Measurements from ENCODE around the gene ATP2C2. TPM values are rescaled to one million over a fixed set of nuclear protein-coding genes. Genes with fewer than 3 reads are reported as not detected.

The ATP2C2 gene
- total RNA-seq, 1 experiment from 2014 or later = 20.3 TPM

- Histone ChIP-seq H3K9me3 (ENCODE audit: control insufficient read depth in 1 of 2, insufficient read depth in 1 of 2, low read depth in 1 of 2, low read length in 2 of 2) (peaks cover 0 to 7% of the 10 kb centered on the region in 2 experiments; a peak in 2 of 4 replicates), H3K36me3 (ENCODE audit: control insufficient read depth in 1 of 2, insufficient read depth in 2 of 2, low read length in 2 of 2) (peaks cover 3 to 22% of the 10 kb centered on the region in 2 experiments; a peak in 3 of 4 replicates), H3K27ac (ENCODE audit: low read depth, low read length) (no peak overlapping the region), H3K9me2 (ENCODE audit: insufficient read depth) (no peaks in the 10 kb centered on the region), H3K4me2 (ENCODE audit: low read length) (no peak overlapping the region), H3K27me3 (ENCODE audit: insufficient read depth, low read length) (no peaks in the 10 kb centered on the region), H3K4me3 (replicated peaks in 1 of 2; ENCODE audit: low read depth in 1 of 2, low read length in 2 of 2) (no peak overlapping the region), H3K4me1 (ENCODE audit: control insufficient read depth in 1 of 2, insufficient read depth in 2 of 2, low read length in 2 of 2) (no peaks in the 10 kb centered on the region), H2AFZ (ENCODE audit: low read depth, low read length, poor library complexity, severe bottlenecking) (no peak overlapping the region), H3K9ac (ENCODE audit: low read length) (no peak overlapping the region), H4K20me1 (ENCODE audit: insufficient read depth) (no peaks in the 10 kb centered on the region), H3K79me2 (ENCODE audit: insufficient read depth, low read length) (no peaks in the 10 kb centered on the region)
- CTCF ChIA-PET = no interaction called here
- ATAC-seq = no peak
- TF ChIP-seq POLR2AphosphoS5 (IDR thresholded peaks at IDR 0.05; ENCODE audit: low read depth, low read length) = no peak
- no peak for TF ChIP-seq JUND (IDR thresholded peaks at IDR 0.05)
- no peak for TF ChIP-seq ZBTB33 (IDR thresholded peaks at IDR 0.05; ENCODE audit: extremely low read depth, insufficient replicate concordance, low read length)
- TF ChIP-seq POLR2A (IDR thresholded peaks at IDR 0.05; ENCODE audit: borderline replicate concordance, extremely low read depth, insufficient read depth, insufficient read length) = no peak
- POLR2A ChIA-PET = no interaction called here
- no peak for DNase-seq (ENCODE audit: low read depth, low spot score)
- intact Hi-C loops (cut with micrococcal nuclease) = no loop called here
- RAD21 ChIA-PET (ENCODE audit: low non-redundant PET in 1 of 2, low total read pairs in 2 of 2, uncharacterized antibody in 2 of 2, unreplicated experiment in 2 of 2) = no interaction called here
- no TSS peak for BruUV-seq (replicated peaks)
Observed at GRCh38 chr16:84471966-84472365, 103.6 kb downstream of the ATP2C2 start.

GRCh38 chr16:84475643-84476240 is 107.4 kb downstream of the ATP2C2 start:
- RAD21 ChIA-PET (ENCODE audit: low non-redundant PET in 1 of 2, low total read pairs in 2 of 2, uncharacterized antibody in 2 of 2, unreplicated experiment in 2 of 2) = no interaction called here
- Histone ChIP-seq H2AFZ (ENCODE audit: low read depth, low read length, poor library complexity, severe bottlenecking) (no peak overlapping the region), H3K9me3 (ENCODE audit: control insufficient read depth in 1 of 2, insufficient read depth in 1 of 2, low read depth in 1 of 2, low read length in 2 of 2) (peaks cover 0 to 3% of the 10 kb centered on the region in 2 experiments; a peak in 1 of 4 replicates), H3K9me2 (ENCODE audit: insufficient read depth) (no peaks in the 10 kb centered on the region), H3K27ac (ENCODE audit: low read depth, low read length) (no peak overlapping the region), H3K4me3 (replicated peaks in 1 of 2; ENCODE audit: low read depth in 1 of 2, low read length in 2 of 2) (no peak overlapping the region), H4K20me1 (ENCODE audit: insufficient read depth) (no peaks in the 10 kb centered on the region), H3K4me2 (ENCODE audit: low read length) (no peak overlapping the region), H3K9ac (ENCODE audit: low read length) (no peak overlapping the region), H3K27me3 (ENCODE audit: insufficient read depth, low read length) (no peaks in the 10 kb centered on the region), H3K4me1 (ENCODE audit: control insufficient read depth in 1 of 2, insufficient read depth in 2 of 2, low read length in 2 of 2) (peaks cover 0 to 9% of the 10 kb centered on the region in 2 experiments; a peak in 2 of 4 replicates), H3K79me2 (ENCODE audit: insufficient read depth, low read length) (no peaks in the 10 kb centered on the region), H3K36me3 (ENCODE audit: control insufficient read depth in 1 of 2, insufficient read depth in 2 of 2, low read length in 2 of 2) (peaks cover 5 to 12% of the 10 kb centered on the region in 2 experiments; a peak in 2 of 4 replicates)
- CTCF ChIA-PET = no interaction called here
- POLR2A ChIA-PET = no interaction called here
- intact Hi-C loops (cut with micrococcal nuclease) = no loop called here
- ATAC-seq (no peak), DNase-seq (ENCODE audit: low read depth, low spot score) (no peak)
- no TSS peak for BruUV-seq (replicated peaks)
- TF ChIP-seq CBX3 (IDR thresholded peaks at IDR 0.05; ENCODE audit: low read depth) = no peak
- no peak for TF ChIP-seq EGR1 (IDR thresholded peaks at IDR 0.05; ENCODE audit: low read depth)
- TF ChIP-seq JUND (IDR thresholded peaks at IDR 0.05) = no peak
- TF ChIP-seq FOSL1 (IDR thresholded peaks at IDR 0.05; ENCODE audit: low read depth) = no peak
- no peak for TF ChIP-seq YY1 (IDR thresholded peaks at IDR 0.05; ENCODE audit: extremely low read depth, insufficient replicate concordance, low read depth, low read length)
- no peak for TF ChIP-seq TCF7L2 (IDR thresholded peaks at IDR 0.05; ENCODE audit: borderline replicate concordance, extremely low read depth, insufficient read depth, insufficient read length)
- no peak for TF ChIP-seq POLR2A (IDR thresholded peaks at IDR 0.05; ENCODE audit: borderline replicate concordance, extremely low read depth, insufficient read depth, insufficient read length)
- no peak for TF ChIP-seq EZH2 (IDR thresholded peaks at IDR 0.05)
- TF ChIP-seq EZH2phosphoT487 (IDR thresholded peaks at IDR 0.05; ENCODE audit: borderline replicate concordance) = no peak
- no peak for TF ChIP-seq ZBTB33 (IDR thresholded peaks at IDR 0.05; ENCODE audit: extremely low read depth, insufficient replicate concordance, low read length)

All from HCT116 (cell line).